Measurements from ENCODE around the gene C8B. TPM values are rescaled to one million over a fixed set of nuclear protein-coding genes. Genes with fewer than 3 reads are reported as not detected.

Gene C8B
- total and polyA plus RNA-seq, 2 of the 13 experiments (the other 11 are each of a cell fraction or from before 2014, with no cell fraction given), result 8.4 to 11.3 TPM

DNA sequence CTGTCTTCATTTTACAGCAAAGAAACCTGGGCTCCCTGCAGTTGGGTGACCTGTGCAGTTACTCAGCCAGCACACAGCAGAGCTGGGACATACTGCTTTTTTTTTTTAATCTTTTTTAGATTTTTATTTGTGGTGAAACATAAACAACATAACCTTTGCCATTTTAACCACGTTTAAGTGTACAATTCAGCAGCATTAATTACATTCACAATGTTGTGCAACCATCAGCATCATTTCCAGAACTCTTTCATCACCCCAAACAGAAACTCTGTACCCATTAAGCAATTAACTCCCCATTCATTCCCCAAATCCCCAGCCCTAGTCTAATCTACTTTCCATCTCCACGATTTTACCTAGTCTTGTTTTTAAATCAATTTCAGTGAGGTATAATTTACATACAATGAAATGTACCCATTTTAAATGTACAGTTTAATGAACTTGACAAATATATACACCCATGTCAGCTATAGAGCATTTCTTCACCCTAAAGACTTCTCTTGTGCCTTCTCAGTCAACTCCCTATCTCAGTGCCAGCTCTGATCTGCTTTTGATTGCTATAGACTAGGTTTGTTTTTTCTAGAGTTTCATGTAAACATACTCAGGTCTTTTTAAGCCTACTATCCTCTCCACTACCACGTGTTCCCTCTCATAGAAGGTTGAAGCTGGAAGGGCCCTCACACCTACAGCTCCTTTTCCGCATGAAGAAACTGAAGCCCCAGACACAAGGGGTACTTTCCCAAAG, 37.8 kb upstream of the C8B start:
- no peak for ATAC-seq
- CTCF ChIA-PET (ENCODE audit: low intra/inter-chr PET ratio, low total read pairs), result no interaction called here
- intact Hi-C loops (cut with micrococcal nuclease; ENCODE audit: unreplicated experiment), result no loop called here

DNA sequence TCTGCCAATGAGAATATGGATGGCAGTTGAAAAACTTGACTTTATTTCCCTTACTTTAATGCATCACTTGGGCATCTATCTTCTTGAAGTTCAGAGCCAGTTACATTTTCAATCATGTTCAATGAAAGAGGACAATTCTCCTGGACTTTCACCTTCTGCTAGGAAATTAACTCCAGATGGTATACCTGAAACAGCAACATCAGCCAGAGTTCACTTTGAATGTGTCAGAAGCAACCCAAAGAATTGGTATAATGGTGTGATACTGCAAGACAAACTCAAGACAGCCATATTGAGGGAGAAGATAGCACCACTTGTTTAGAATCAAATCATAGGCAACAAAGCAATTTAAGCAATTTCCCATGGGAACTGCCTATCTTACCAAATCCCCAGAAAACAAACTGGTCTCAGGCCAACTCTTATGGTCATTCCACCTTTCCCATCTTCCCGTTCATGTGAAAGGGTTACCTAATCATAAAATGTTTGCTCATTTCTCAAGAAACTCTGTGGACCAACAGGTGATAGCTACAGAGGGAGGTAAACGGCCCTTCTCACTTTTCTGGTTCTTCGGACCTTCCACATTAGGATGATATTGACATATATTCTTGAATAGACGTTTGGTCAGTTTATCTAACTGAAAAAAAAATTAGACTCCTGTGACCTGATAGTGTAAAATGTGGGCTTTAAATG, 29.7 kb upstream of the C8B start:
- Histone ChIP-seq H4K20me1 (ENCODE audit: insufficient read depth, low read length) (no peaks in the 10 kb centered on the region), H3K36me3 (replicated peaks in 1 of 2; ENCODE audit: control insufficient read depth in 1 of 2, insufficient read depth in 2 of 2, low read length in 2 of 2) (no peaks in the 10 kb centered on the region), H3K4me2 (ENCODE audit: low read depth, low read length) (no peak overlapping the region), H3K9ac (ENCODE audit: insufficient read depth, low read depth, low read length) (no peak overlapping the region), H3K9me3 (ENCODE audit: low read length) (no peaks in the 10 kb centered on the region), H3K4me3 (replicated peaks in 1 of 3; ENCODE audit: insufficient read depth in 1 of 3, low read depth in 2 of 3, low read length in 3 of 3) (no peak overlapping the region), H3K27me3 (ENCODE audit: control insufficient read depth in 1 of 2, insufficient read depth in 2 of 2, low read length in 2 of 2) (no peaks in the 10 kb centered on the region), H3K4me1 (ENCODE audit: insufficient read depth, low read length) (peaks cover 21% of the 10 kb centered on the region), H3K27ac (ENCODE audit: extremely low read length, insufficient read depth, low read length) (no peak overlapping the region), H3K79me2 (ENCODE audit: insufficient read depth, low read length) (no peaks in the 10 kb centered on the region), H2AFZ (ENCODE audit: low read length) (no peak overlapping the region)
- ATAC-seq (no peak), DNase-seq (ENCODE audit: low spot score) (no peak), FAIRE-seq (no peak)
- in situ Hi-C loops (cut with HindIII; ENCODE audit: extremely low pct_ligation_motif_present, low pct_unique_long_range_greater_than_20kb) (no loop called here), intact Hi-C loops (cut with micrococcal nuclease; ENCODE audit: unreplicated experiment) (no loop called here)
- ChIA-PET POLR2A (no interaction called here), CTCF (ENCODE audit: low intra/inter-chr PET ratio, low total read pairs) (no interaction called here)
- BruUV-seq (replicated peaks), result no TSS peak
- WGBS (ENCODE audit: low lambda C conversion rate), result 35% methylated on average over 4 of the region's 4 CpGs
- TF ChIP-seq ZNF530 (CRISPR knock-in tag; IDR thresholded peaks at IDR 0.05; ENCODE audit: low read depth) (no peak), YEATS2 (CRISPR knock-in tag; IDR thresholded peaks at IDR 0.05; ENCODE audit: borderline replicate concordance) (no peak), RELA (CRISPR knock-in tag; IDR thresholded peaks at IDR 0.05) (no peak), ZKSCAN1 (IDR thresholded peaks at IDR 0.05; ENCODE audit: low read length) (no peak)
- TF ChIP-seq, protein P1, sequence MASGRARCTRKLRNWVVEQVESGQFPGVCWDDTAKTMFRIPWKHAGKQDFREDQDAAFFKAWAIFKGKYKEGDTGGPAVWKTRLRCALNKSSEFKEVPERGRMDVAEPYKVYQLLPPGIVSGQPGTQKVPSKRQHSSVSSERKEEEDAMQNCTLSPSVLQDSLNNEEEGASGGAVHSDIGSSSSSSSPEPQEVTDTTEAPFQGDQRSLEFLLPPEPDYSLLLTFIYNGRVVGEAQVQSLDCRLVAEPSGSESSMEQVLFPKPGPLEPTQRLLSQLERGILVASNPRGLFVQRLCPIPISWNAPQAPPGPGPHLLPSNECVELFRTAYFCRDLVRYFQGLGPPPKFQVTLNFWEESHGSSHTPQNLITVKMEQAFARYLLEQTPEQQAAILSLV (CRISPR knock-in tag; IDR thresholded peaks at IDR 0.05; ENCODE audit: borderline replicate concordance), result no peak
- TF ChIP-seq, protein P2, sequence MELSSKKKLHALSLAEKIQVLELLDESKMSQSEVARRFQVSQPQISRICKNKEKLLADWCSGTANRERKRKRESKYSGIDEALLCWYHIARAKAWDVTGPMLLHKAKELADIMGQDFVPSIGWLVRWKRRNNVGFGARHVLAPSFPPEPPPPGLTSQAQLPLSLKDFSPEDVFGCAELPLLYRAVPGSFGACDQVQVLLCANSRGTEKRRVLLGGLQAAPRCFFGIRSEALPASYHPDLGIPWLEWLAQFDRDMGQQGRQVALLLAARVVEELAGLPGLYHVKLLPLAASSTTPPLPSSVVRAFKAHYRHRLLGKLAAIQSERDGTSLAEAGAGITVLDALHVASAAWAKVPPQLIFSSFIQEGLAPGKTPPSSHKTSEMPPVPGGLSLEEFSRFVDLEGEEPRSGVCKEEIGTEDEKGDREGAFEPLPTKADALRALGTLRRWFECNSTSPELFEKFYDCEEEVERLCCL (CRISPR knock-in tag; IDR thresholded peaks at IDR 0.05; ENCODE audit: borderline replicate concordance), result no peak

More for the DNA sequence above, 37.8 kb upstream of the C8B start:
- no peak overlapping the region for H2AFZ ChIP-seq (ENCODE audit: low read length)
- no peak overlapping the region for H3K9ac ChIP-seq (ENCODE audit: insufficient read depth, low read depth, low read length)
- FAIRE-seq (no peak), DNase-seq (ENCODE audit: low spot score) (no peak)
- H3K27ac ChIP-seq (ENCODE audit: extremely low read length, insufficient read depth, low read length), result no peak overlapping the region
- H3K9me3 ChIP-seq (ENCODE audit: low read length), result no peaks in the 10 kb centered on the region
- no peaks in the 10 kb centered on the region for H4K20me1 ChIP-seq (ENCODE audit: insufficient read depth, low read length)
- no TSS peak for BruUV-seq (replicated peaks)
- POLR2A ChIA-PET, result no interaction called here
- H3K36me3 ChIP-seq (replicated peaks in 1 of 2; ENCODE audit: control insufficient read depth in 1 of 2, insufficient read depth in 2 of 2, low read length in 2 of 2), result no peaks in the 10 kb centered on the region
- no peaks in the 10 kb centered on the region for H3K79me2 ChIP-seq (ENCODE audit: insufficient read depth, low read length)
- H3K27me3 ChIP-seq (ENCODE audit: control insufficient read depth in 1 of 2, insufficient read depth in 2 of 2, low read length in 2 of 2), result no peaks in the 10 kb centered on the region
- peaks cover 23% of the 10 kb centered on the region for H3K4me1 ChIP-seq (ENCODE audit: insufficient read depth, low read length)
- H3K4me3 ChIP-seq (replicated peaks in 1 of 3; ENCODE audit: insufficient read depth in 1 of 3, low read depth in 2 of 3, low read length in 3 of 3), result no peak overlapping the region
- H3K4me2 ChIP-seq (ENCODE audit: low read depth, low read length), result no peak overlapping the region
- in situ Hi-C loops (cut with HindIII; ENCODE audit: extremely low pct_ligation_motif_present, low pct_unique_long_range_greater_than_20kb), result no loop called here
- 26% methylated on average over 4 of the region's 4 CpGs for WGBS (ENCODE audit: low lambda C conversion rate)
- TF ChIP-seq PCBP2 (optimal IDR thresholded peaks at IDR 0.05; ENCODE audit: low read depth, low read length, poor library complexity, severe bottlenecking) (no peak), SKI (IDR thresholded peaks at IDR 0.05; ENCODE audit: partially characterized antibody) (no peak), CEBPB (IDR thresholded peaks at IDR 0.05; ENCODE audit: borderline replicate concordance, low read depth, low read length) (peak; percentile 66; the same call in 1 of the 2 replicates), POLR2G (IDR thresholded peaks at IDR 0.05; ENCODE audit: low read depth, low read length) (no peak), DPF2 (CRISPR knock-in tag; IDR thresholded peaks at IDR 0.05; ENCODE audit: borderline replicate concordance, low read depth) (no peak)
- TF ChIP-seq, protein P3, sequence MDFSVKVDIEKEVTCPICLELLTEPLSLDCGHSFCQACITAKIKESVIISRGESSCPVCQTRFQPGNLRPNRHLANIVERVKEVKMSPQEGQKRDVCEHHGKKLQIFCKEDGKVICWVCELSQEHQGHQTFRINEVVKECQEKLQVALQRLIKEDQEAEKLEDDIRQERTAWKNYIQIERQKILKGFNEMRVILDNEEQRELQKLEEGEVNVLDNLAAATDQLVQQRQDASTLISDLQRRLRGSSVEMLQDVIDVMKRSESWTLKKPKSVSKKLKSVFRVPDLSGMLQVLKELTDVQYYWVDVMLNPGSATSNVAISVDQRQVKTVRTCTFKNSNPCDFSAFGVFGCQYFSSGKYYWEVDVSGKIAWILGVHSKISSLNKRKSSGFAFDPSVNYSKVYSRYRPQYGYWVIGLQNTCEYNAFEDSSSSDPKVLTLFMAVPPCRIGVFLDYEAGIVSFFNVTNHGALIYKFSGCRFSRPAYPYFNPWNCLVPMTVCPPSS (IDR thresholded peaks at IDR 0.05), result no peak

Measured in HepG2 (cell line).